A204.1 (cell line): Measurements from ENCODE around the gene NIPAL4.
"Not testable (repeated sequence)": the region's sequence is repeated elsewhere in the genome, so short reads cannot be mapped to it uniquely, and the experiment has no call there.

Experiments
- FAIRE-seq: peaks from 2 replicates; lab custom pipeline; 2012; peaks lifted over from hg19 to GRCh38; lab: Jason Lieb, UNC

Gene NIPAL4

GRCh38 chr5:157459715-157460599, at the start of gene NIPAL4:
Gene NIPAL4, plus strand, starts transcription at chr5:157460213. Its CDS starts 108 bp downstream, at chr5:157460321.
- no peak for FAIRE-seq

DNA sequence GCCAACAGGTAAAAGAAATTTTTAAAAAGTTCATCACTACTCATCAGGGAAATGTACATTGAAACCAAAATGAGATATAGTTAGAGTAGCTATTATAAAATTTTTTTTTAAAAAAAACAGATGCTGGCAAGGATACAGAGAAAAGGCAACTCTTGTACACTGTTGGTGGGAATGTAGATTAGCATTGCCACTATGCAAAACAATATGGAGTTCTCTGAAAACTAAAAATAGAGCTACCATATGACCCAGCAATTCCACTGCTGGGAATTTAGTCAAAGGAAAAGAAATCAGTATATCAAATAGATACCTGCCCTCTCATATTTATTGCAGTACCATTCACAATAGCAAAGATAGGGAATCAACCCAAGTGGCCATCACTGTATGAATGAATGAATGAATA, 44.2 kb upstream of the NIPAL4 start:
- no peak for FAIRE-seq

DNA sequence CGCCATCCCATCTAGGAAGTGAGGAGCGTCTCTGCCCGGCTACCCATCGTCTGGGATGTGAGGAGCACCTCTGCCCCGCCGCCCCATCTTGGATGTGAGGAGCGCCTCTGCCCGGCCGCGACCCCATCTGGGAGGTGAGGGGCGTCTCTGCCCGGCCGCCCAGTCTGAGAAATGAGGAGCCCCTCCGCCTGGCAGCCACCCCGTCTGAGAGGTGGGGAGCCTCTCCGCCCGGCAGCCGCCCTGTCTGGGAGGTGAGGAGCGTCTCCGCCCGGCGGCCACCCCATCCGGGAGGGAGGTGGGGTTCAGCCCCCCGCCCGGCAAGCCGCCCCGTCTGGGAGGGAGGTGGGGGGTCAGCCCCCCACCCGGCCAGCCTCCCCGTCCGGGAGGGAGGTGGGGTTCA, 40.5 kb upstream of the NIPAL4 start:
- FAIRE-seq: not testable (repeated sequence)

DNA sequence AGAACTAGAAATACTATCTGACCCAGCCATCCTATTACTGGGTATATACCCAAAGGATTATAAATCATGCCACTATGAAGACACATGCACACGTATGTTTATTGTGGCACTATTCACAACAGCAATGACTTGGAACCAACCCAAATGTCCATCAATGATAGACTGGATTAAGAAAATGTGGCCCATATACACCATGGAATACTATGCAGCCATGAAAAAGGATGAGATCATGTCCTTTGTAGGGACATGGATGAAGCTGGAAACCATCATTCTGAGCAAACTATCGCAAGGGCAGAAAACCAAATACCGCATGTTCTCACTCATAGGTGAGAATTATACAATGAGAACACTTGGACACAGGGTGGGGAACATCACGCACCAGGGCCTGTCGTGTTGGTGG, 30.1 kb upstream of the NIPAL4 start:
- FAIRE-seq: not testable (repeated sequence)

DNA sequence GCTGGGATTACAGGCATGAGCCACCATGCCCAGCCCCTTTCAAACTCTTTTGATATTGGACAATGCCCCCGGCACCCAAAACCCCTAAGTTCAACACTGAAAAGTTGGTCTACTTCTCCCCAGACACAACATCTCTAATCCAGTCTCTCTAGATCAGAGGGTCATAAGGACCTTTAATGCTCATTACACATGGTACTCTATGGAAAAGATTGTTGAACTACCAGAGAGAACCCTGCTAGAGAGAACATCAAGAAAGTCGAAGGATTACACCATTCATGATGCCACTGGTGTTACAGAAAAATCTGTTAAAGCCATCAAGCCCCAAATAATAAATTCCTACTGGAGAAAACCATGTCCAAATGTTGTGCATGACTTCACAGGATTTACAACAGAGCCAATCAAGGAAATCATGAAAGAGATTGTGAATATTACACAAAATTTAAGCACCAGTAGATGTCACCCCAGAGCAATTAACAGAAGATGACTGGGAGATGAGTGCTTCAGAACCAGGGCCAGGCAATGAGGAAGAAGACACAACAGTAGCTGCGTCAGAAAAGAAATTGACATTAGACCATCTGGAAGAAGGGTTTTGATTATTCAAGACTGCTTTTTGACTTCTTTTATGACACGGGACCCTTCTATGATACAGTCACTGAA, 28.3 kb upstream of the NIPAL4 start:
- FAIRE-seq: peak; percentile 70

GRCh38 chr5:157434096-157434495, 25.9 kb upstream of the NIPAL4 start:
- no peak for FAIRE-seq

- FAIRE-seq: no peak
Observed at GRCh38 chr5:157443041-157443549, 16.9 kb upstream of the NIPAL4 start.

- no peak for FAIRE-seq
Observed at GRCh38 chr5:157444224-157444623, 15.8 kb upstream of the NIPAL4 start.

DNA sequence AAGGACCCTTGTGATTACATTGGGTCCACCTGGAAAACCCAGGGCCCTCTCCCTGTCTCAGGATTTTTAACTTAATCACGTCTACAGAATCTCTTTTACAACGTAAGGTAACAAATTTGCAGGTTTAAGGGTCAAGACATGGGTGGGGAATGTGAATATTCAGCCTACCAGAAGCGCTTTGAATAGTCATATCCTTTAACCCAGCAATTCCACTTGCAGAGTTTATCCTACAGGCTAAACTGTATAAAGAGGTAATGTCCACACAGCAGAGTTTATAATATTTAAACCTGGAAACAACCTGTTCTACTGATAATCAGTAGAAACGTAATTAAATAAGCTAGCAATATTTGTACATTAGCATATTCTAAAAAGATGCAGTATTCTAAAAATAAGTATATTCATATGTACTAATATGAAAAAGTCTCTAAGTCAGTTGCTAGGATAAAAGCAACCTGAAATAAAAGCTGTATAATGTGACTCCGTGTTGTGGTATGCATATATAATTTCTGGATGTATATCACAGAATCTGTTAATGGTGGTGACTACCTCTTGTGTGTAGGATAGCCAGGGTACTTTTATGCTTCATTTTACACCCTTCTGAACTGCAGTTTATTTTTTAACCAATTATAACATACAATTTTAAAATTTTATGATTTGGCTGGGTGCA, 14.1 kb upstream of the NIPAL4 start:
- no peak for FAIRE-seq

DNA sequence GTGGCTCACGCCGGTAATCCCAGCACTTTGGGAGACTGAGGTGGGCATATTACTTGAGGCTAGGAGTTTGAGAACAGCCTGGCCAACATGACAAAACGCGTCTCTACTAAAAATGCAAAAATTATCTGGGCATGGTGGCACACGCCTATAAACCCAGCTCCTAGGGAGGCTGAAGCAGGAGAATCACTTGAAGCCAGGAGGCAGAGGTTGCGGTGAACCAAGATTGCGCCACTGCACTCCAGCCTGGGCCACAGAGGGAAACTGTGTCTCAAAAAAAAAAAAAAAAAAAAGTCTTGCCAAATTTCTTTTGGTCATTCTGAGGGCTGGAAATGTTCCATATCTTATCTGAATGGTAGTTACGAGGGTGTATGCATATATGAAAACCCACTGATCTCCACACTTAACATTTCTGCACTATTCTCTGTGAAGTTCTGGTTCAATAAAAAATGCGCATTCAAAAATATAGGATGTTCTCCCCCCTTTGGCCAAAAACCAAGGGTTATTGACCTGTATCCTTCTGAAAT, 13.5 kb upstream of the NIPAL4 start:
- FAIRE-seq: no peak

DNA sequence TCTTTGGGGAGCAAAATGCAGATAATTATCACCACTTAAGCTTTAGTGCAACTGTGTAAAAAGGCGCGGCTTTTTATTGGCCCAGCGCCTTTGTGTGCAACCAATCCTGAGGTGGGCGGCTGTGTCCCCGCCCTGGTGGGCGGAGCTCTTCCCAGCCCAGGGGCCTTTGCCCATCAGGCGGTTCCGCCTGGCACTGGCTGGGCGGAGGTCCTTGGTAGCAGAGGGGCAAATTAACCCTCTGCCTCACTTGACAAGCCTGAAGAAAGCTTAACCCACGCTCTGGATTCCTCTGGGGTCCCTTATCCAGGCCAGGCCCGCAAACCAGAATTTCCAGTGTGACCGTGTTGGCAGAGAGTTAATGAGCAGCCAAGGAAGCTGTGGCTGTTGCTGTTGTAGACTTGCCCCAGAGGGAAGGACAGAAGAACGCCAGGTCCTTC, 12.8 kb upstream of the NIPAL4 start:
- FAIRE-seq: no peak

GRCh38 chr5:157449011-157449723, 10.8 kb upstream of the NIPAL4 start:
- no peak for FAIRE-seq

GRCh38 chr5:157450024-157450423, 10.0 kb upstream of the NIPAL4 start:
- no peak for FAIRE-seq

DNA sequence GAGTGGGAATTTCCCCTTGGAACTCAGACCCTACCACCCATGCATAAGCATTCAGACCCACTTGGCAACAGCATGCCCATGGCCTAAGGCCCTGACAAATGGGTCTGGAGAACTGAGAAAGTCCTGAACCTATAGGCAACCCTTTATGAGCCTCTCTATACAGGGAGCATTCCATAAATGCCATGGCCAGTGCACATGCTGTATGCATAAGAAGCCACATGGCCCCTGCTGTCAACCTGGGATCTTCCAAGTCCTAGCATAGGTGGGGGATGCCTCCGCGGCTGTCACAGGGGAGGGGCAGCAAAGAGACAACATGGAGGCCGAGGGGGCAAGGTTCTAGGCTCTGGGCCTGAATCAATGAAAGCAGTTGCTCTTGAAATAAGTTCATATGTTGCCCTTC, 8.2 kb upstream of the NIPAL4 start:
- FAIRE-seq: no peak

DNA sequence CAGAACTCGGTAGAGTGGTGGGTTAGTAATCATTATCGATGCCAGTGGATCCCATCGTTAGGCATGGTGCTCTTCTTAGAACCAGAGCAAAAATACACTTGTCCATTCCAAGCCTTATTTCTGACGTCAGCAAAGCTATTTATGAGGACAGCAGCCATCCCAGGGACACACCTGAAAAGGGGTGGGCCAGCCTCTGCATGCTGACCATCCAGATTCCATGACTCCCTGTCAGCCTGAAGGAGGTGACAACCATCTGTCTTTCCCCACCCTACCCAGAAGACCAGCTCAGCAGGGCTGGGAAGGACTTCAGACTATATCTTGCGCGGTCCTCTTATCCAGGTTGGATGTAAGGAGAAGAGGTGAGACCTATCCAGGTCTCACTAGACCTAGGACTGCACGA, 5.7 kb upstream of the NIPAL4 start:
- FAIRE-seq: no peak

DNA sequence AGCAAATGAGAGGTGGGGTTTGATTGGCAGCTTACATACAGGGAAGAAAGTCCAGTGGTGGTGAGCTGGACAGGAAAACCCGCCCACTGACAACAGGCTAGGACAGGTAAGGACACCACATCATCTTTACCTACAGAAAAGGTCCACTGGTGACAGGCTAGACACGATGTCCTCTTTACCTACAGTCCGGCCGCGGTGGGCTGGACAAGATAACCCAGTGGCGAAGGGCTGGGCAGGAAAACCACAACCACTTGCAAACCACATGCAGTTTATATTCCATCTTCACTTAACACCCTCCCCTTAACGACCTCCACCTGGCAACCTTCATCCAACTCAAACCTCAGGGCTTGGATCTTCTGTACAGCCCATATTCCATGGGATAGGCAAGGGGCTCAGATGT, 5.0 kb upstream of the NIPAL4 start:
- FAIRE-seq: no peak

DNA sequence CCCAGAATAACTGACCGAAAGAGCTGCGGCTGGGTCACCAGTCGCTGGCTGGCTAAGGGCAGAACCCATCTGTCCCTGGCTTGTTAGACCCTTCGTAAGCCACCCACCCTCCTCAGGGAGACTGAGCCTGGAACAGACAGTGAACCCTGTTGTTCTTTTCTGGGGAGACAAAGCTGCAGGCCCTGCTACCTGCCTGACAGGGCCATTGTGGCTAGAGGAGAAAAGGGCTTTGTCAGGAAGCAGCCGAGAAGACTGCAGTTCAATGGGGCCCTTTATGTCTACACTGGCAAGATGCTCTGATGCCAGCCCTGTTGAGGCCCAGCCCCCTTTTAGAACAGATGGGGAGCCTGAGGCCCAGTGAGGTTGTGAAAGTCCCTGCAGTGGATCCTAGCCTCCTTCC, 3.7 kb upstream of the NIPAL4 start:
- no peak for FAIRE-seq

DNA sequence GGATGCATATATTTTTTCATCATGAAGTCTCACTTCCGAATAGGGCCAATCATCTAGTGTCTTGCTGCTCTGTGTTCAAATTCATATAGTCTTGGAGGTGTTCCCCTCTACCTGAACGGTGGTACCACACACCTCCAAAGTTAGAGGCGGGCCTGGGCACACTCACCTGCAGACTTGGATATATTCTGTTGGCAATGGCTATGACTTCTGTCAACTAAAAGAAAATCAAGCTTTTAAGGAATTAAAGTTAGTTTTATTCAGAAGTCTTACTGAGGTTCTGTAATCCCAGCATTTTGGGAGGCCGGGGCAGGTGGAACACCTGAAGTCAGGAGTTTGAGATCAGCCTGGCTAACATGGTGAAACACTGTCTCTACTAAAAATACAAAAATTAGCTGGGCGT, 2.6 kb upstream of the NIPAL4 start:
- no peak for FAIRE-seq

- no peak for FAIRE-seq
Observed at GRCh38 chr5:157458835-157459234, 1.2 kb upstream of the NIPAL4 start.

GRCh38 chr5:157460921-157461792, 1.1 kb downstream of the NIPAL4 start:
- FAIRE-seq: no peak

GRCh38 chr5:157463081-157463480, 3.1 kb downstream of the NIPAL4 start:
- no peak for FAIRE-seq
